ENCODE data around the gene SYP. TPM values are rescaled to one million over a fixed set of nuclear protein-coding genes. Genes with fewer than 3 reads are reported as not detected.

Gene SYP
- total RNA-seq, 3 donors from 2014 or later (not counting 1 experiment from before 2014, with no cell fraction given): 0.36 to 1.0 (median 0.80) TPM

Other genes with a start within 250 kb of the SYP start
- 100 to 1,000 TPM in 1 of 3 donors, 10 to 100 TPM in 2; 92.2 to 106 (median 92.5) TPM for gene OTUD5, start 242.6 kb downstream of the SYP start, total RNA-seq
- gene KCND1, start 228.3 kb downstream of the SYP start, total RNA-seq: 1 to 10 TPM; 2.7 to 3.6 (median 3.0) TPM
- gene GRIPAP1, start 197.9 kb downstream of the SYP start, total RNA-seq: 100 to 1,000 TPM; 120 to 141 (median 131) TPM
- gene TFE3, start 156.8 kb downstream of the SYP start, total RNA-seq: 10 to 100 TPM; 43.8 to 57.5 (median 43.9) TPM
- 10 to 100 TPM; 12.5 to 14.2 (median 13.0) TPM for gene CCDC120, start 141.2 kb downstream of the SYP start, total RNA-seq
- 10 to 100 TPM; 18.1 to 24.8 (median 19.9) TPM for gene PRAF2, start 126.2 kb downstream of the SYP start, total RNA-seq
- 100 to 1,000 TPM; 116 to 142 (median 134) TPM for gene WDR45, start 120.3 kb downstream of the SYP start, total RNA-seq
- 10 to 100 TPM; 22.4 to 26.0 (median 25.3) TPM for gene GPKOW, start 76.5 kb downstream of the SYP start, total RNA-seq
- gene MAGIX, start 37.4 kb downstream of the SYP start, total RNA-seq: 1 to 10 TPM in 2 of 3 donors, under 1 TPM in 1; 1.00 to 1.7 (median 1.2) TPM
- 10 to 100 TPM; 29.3 to 69.7 (median 34.8) TPM for gene PLP2, start 28.3 kb downstream of the SYP start, total RNA-seq
- gene PRICKLE3, start 13.8 kb downstream of the SYP start, total RNA-seq: 1 to 10 TPM; 6.2 to 7.9 (median 6.3) TPM
- gene CACNA1F, start 33.1 kb upstream of the SYP start, total RNA-seq: 1 to 10 TPM in 1 of 3 donors, under 1 TPM in 2; 0.48 to 1.1 (median 0.66) TPM
- gene CCDC22, start 35.3 kb upstream of the SYP start, total RNA-seq: 10 to 100 TPM; 19.6 to 22.8 (median 22.1) TPM
- gene FOXP3, start 64.5 kb upstream of the SYP start, total RNA-seq: under 1 TPM; 0.09 to 0.32 (median 0.20) TPM
- 1 to 10 TPM; 2.9 to 4.3 (median 3.6) TPM for gene PPP1R3F, start 69.6 kb upstream of the SYP start, total RNA-seq
- not detected for gene GAGE10, start 103.5 kb upstream of the SYP start, total RNA-seq
- gene GAGE12J, start 121.8 kb upstream of the SYP start, total RNA-seq: not detected
- gene GAGE13, start 131.4 kb upstream of the SYP start, total RNA-seq: not detected